EH (cell line): ENCODE measurements around the gene CCDC187.

ENCODE experiments used
- DNase-seq: peaks from one replicate; pipeline ENCODE4 v3.0.0-alpha.2; 2015; ENCODE audit warnings: low read depth

The CCDC187 gene

GRCh38 chr9:136252281-136252680 is 51.6 kb downstream of the CCDC187 start:
- DNase-seq, result no peak

- DNase-seq, result no peak
Observed at GRCh38 chr9:136251264-136252115, 52.4 kb downstream of the CCDC187 start.

GRCh38 chr9:136250676-136251075 is 53.2 kb downstream of the CCDC187 start:
- DNase-seq, result no peak

GRCh38 chr9:136249877-136250559 is 53.9 kb downstream of the CCDC187 start:
- peak; percentile 14 for DNase-seq

- DNase-seq, result no peak
Observed at GRCh38 chr9:136248951-136249876, 54.7 kb downstream of the CCDC187 start.

GRCh38 chr9:136247947-136248637 is 55.8 kb downstream of the CCDC187 start:
- no peak for DNase-seq

- DNase-seq, result no peak
Observed at GRCh38 chr9:136247551-136247916, 56.4 kb downstream of the CCDC187 start.

GRCh38 chr9:136246849-136247550 is 56.9 kb downstream of the CCDC187 start:
- DNase-seq, result no peak

GRCh38 chr9:136245219-136246150 is 58.4 kb downstream of the CCDC187 start, which contains the start of gene QSOX2:
Gene QSOX2, minus strand, starts transcription at chr9:136245812. Its CDS starts 9 bp downstream, at chr9:136245803.
- DNase-seq, result peak; percentile 75

- DNase-seq, result no peak
Observed at GRCh38 chr9:136244969-136245218, 59.0 kb downstream of the CCDC187 start.

- DNase-seq, result no peak
Observed at GRCh38 chr9:136244122-136244968, 59.5 kb downstream of the CCDC187 start.

GRCh38 chr9:136243631-136244030 is 60.3 kb downstream of the CCDC187 start:
- no peak for DNase-seq

- DNase-seq, result no peak
Observed at GRCh38 chr9:136242918-136243525, 60.9 kb downstream of the CCDC187 start.

GRCh38 chr9:136242248-136242647 is 61.6 kb downstream of the CCDC187 start:
- DNase-seq, result no peak

GRCh38 chr9:136241542-136241941 is 62.4 kb downstream of the CCDC187 start:
- DNase-seq, result no peak

GRCh38 chr9:136240941-136241340 is 63.0 kb downstream of the CCDC187 start:
- DNase-seq, result no peak

GRCh38 chr9:136239983-136240330 is 63.9 kb downstream of the CCDC187 start:
- no peak for DNase-seq

GRCh38 chr9:136239135-136239982 is 64.5 kb downstream of the CCDC187 start:
- DNase-seq, result no peak
